ENCODE measurements around the gene MARCHF2.

The MARCHF2 gene

DNA sequence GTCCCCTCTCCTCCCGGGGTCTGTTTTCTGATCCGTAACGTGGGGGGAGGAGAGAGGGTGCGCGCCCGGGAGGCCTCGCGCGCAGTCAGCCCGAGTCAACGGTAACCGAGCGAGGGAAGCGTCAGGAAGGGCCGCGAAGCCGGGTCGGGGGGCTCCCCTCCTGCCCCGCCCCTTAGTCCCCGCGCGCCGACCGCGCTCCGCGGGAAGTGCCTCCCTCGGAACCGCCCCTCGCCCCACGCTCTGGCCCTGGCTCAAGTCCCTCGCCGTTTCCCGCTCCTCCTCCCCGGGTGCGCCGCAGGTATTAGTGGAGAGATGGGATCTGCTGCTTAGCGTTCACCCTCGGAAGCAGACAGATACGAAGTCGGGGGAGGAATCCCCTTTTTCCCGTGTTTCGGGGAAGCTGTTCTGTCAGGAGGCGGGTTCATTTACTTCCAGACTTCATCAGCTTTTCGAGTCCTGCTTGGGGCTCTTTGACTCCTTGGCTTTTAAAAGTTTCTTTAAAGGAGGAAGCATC, 32.4 kb downstream of the MARCHF2 start (continued):
- TF ChIP-seq, protein P1, sequence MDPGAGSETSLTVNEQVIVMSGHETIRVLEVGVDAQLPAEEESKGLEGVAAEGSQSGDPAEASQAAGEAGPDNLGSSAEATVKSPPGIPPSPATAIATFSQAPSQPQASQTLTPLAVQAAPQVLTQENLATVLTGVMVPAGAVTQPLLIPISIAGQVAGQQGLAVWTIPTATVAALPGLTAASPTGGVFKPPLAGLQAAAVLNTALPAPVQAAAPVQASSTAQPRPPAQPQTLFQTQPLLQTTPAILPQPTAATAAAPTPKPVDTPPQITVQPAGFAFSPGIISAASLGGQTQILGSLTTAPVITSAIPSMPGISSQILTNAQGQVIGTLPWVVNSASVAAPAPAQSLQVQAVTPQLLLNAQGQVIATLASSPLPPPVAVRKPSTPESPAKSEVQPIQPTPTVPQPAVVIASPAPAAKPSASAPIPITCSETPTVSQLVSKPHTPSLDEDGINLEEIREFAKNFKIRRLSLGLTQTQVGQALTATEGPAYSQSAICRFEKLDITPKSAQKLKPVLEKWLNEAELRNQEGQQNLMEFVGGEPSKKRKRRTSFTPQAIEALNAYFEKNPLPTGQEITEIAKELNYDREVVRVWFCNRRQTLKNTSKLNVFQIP (CRISPR knock-in tag; IDR thresholded peaks at IDR 0.05; ENCODE audit: borderline replicate concordance, low read depth) = no peak
- no peak for TF ChIP-seq GLIS3 (CRISPR knock-in tag; IDR thresholded peaks at IDR 0.05)

DNA sequence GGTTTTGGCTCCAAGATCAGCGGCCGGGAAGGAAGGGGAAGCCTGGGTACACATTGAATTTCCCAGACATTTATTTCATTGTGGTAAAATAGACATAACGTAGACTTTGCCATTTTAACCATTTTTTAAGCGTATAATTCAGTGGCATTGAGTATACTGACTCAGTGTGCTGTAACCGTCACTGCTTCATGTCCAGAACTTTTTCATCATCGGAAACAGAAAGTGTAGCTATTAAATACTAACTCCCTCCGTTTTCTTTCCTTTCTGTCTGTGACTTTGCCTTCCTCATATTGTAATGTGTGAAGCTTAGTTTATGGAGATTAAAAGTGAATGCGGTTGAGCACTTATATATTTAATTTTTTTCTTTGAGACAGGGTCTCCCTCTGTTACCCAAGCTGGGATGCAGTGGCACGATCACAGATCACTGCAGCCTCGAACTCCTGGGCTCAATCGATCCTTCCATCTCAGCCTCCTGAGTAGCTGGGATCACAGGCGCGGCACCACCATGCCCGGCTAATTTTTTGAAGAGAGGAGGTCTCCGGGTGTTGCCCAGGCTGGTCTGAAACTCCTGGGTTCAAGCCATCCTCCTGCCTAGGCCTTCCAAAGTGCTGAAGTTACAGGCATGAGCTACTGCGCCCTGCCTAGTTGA, 33.1 kb downstream of the MARCHF2 start:
- TF ChIP-seq ZNF70 (CRISPR knock-in tag; IDR thresholded peaks at IDR 0.05) = no peak
- TF ChIP-seq, protein P2, sequence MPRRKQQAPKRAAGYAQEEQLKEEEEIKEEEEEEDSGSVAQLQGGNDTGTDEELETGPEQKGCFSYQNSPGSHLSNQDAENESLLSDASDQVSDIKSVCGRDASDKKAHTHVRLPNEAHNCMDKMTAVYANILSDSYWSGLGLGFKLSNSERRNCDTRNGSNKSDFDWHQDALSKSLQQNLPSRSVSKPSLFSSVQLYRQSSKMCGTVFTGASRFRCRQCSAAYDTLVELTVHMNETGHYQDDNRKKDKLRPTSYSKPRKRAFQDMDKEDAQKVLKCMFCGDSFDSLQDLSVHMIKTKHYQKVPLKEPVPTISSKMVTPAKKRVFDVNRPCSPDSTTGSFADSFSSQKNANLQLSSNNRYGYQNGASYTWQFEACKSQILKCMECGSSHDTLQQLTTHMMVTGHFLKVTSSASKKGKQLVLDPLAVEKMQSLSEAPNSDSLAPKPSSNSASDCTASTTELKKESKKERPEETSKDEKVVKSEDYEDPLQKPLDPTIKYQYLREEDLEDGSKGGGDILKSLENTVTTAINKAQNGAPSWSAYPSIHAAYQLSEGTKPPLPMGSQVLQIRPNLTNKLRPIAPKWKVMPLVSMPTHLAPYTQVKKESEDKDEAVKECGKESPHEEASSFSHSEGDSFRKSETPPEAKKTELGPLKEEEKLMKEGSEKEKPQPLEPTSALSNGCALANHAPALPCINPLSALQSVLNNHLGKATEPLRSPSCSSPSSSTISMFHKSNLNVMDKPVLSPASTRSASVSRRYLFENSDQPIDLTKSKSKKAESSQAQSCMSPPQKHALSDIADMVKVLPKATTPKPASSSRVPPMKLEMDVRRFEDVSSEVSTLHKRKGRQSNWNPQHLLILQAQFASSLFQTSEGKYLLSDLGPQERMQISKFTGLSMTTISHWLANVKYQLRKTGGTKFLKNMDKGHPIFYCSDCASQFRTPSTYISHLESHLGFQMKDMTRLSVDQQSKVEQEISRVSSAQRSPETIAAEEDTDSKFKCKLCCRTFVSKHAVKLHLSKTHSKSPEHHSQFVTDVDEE (CRISPR knock-in tag; IDR thresholded peaks at IDR 0.05) = no peak
- no peak for TF ChIP-seq SNAI2 (CRISPR knock-in tag; IDR thresholded peaks at IDR 0.05)
- TF ChIP-seq ZFP30 (CRISPR knock-in tag; IDR thresholded peaks at IDR 0.05) = no peak
- no peak for TF ChIP-seq ZC3H10 (CRISPR knock-in tag; IDR thresholded peaks at IDR 0.05)
- TF ChIP-seq TOX (CRISPR knock-in tag; IDR thresholded peaks at IDR 0.05; ENCODE audit: borderline replicate concordance) = no peak
- no peak for TF ChIP-seq GLIS3 (CRISPR knock-in tag; IDR thresholded peaks at IDR 0.05)
- TF ChIP-seq PPARA (CRISPR knock-in tag; IDR thresholded peaks at IDR 0.05; ENCODE audit: borderline replicate concordance) = no peak
- no peak for TF ChIP-seq RARB (CRISPR knock-in tag; IDR thresholded peaks at IDR 0.05)
- no peak for TF ChIP-seq ARNTL (CRISPR knock-in tag; IDR thresholded peaks at IDR 0.05; ENCODE audit: borderline replicate concordance, low read depth)
- TF ChIP-seq, protein P3, sequence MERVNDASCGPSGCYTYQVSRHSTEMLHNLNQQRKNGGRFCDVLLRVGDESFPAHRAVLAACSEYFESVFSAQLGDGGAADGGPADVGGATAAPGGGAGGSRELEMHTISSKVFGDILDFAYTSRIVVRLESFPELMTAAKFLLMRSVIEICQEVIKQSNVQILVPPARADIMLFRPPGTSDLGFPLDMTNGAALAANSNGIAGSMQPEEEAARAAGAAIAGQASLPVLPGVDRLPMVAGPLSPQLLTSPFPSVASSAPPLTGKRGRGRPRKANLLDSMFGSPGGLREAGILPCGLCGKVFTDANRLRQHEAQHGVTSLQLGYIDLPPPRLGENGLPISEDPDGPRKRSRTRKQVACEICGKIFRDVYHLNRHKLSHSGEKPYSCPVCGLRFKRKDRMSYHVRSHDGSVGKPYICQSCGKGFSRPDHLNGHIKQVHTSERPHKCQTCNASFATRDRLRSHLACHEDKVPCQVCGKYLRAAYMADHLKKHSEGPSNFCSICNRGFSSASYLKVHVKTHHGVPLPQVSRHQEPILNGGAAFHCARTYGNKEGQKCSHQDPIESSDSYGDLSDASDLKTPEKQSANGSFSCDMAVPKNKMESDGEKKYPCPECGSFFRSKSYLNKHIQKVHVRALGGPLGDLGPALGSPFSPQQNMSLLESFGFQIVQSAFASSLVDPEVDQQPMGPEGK (CRISPR knock-in tag; IDR thresholded peaks at IDR 0.05; ENCODE audit: borderline replicate concordance) = no peak
- no peak for TF ChIP-seq ISL1 (CRISPR knock-in tag; IDR thresholded peaks at IDR 0.05)
- TF ChIP-seq BACH2 (CRISPR knock-in tag; IDR thresholded peaks at IDR 0.05; ENCODE audit: borderline replicate concordance) = no peak
- TF ChIP-seq ZFP3 (CRISPR knock-in tag; IDR thresholded peaks at IDR 0.05) = no peak
- TF ChIP-seq, protein P1 (CRISPR knock-in tag; IDR thresholded peaks at IDR 0.05; ENCODE audit: borderline replicate concordance, low read depth) = no peak
- TF ChIP-seq, protein P4, sequence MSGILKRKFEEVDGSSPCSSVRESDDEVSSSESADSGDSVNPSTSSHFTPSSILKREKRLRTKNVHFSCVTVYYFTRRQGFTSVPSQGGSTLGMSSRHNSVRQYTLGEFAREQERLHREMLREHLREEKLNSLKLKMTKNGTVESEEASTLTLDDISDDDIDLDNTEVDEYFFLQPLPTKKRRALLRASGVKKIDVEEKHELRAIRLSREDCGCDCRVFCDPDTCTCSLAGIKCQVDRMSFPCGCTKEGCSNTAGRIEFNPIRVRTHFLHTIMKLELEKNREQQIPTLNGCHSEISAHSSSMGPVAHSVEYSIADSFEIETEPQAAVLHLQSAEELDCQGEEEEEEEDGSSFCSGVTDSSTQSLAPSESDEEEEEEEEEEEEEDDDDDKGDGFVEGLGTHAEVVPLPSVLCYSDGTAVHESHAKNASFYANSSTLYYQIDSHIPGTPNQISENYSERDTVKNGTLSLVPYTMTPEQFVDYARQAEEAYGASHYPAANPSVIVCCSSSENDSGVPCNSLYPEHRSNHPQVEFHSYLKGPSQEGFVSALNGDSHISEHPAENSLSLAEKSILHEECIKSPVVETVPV (CRISPR knock-in tag; IDR thresholded peaks at IDR 0.05) = no peak
- TF ChIP-seq TCF4 (CRISPR knock-in tag; IDR thresholded peaks at IDR 0.05; ENCODE audit: borderline replicate concordance) = no peak
- no peak for TF ChIP-seq CSDC2 (CRISPR knock-in tag; IDR thresholded peaks at IDR 0.05)
- no peak for ATAC-seq

DNA sequence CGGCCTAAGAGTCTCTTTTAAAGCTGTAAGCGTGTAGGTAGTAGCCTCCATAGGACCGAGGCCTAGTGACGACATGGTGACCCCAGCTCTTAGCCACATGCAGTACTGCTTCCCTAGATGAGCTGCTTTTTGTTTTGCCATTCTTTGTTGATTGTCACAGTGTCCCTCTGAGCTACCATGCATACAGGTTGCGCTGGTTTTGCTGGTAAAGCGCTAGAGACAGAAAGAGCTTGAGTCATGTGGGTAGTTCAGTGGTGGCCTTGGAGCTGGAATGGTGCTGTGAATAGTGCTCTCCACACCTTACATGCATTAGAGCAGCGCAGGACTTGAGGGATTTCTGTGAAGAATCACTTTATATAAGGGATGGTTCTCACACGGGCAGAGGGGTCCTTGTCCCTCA, 36.7 kb downstream of the MARCHF2 start:
- no peak for ATAC-seq
- TF ChIP-seq ZFP30 (CRISPR knock-in tag; IDR thresholded peaks at IDR 0.05) = no peak
- no peak for TF ChIP-seq TOX (CRISPR knock-in tag; IDR thresholded peaks at IDR 0.05; ENCODE audit: borderline replicate concordance)
- TF ChIP-seq, protein P2 (CRISPR knock-in tag; IDR thresholded peaks at IDR 0.05) = no peak
- no peak for TF ChIP-seq TCF4 (CRISPR knock-in tag; IDR thresholded peaks at IDR 0.05; ENCODE audit: borderline replicate concordance)
- TF ChIP-seq, protein P5, sequence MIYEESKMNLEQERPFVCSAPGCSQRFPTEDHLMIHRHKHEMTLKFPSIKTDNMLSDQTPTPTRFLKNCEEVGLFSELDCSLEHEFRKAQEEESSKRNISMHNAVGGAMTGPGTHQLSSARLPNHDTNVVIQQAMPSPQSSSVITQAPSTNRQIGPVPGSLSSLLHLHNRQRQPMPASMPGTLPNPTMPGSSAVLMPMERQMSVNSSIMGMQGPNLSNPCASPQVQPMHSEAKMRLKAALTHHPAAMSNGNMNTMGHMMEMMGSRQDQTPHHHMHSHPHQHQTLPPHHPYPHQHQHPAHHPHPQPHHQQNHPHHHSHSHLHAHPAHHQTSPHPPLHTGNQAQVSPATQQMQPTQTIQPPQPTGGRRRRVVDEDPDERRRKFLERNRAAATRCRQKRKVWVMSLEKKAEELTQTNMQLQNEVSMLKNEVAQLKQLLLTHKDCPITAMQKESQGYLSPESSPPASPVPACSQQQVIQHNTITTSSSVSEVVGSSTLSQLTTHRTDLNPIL (CRISPR knock-in tag; IDR thresholded peaks at IDR 0.05; ENCODE audit: low read depth) = no peak
- TF ChIP-seq SNAI2 (CRISPR knock-in tag; IDR thresholded peaks at IDR 0.05) = no peak
- no peak for TF ChIP-seq ISL1 (CRISPR knock-in tag; IDR thresholded peaks at IDR 0.05)
- no peak for TF ChIP-seq ARNTL (CRISPR knock-in tag; IDR thresholded peaks at IDR 0.05; ENCODE audit: borderline replicate concordance, low read depth)
- no peak for TF ChIP-seq BACH2 (CRISPR knock-in tag; IDR thresholded peaks at IDR 0.05; ENCODE audit: borderline replicate concordance)
